Measurements from ENCODE around the gene DDX3X.
A peak's percentile ranks its signal among the peaks of the same experiment; 100 is the strongest.
"Not testable (repeated sequence)": the region's sequence is repeated elsewhere in the genome, so short reads cannot be mapped to it uniquely, and the experiment has no call there.

The DDX3X gene

DNA sequence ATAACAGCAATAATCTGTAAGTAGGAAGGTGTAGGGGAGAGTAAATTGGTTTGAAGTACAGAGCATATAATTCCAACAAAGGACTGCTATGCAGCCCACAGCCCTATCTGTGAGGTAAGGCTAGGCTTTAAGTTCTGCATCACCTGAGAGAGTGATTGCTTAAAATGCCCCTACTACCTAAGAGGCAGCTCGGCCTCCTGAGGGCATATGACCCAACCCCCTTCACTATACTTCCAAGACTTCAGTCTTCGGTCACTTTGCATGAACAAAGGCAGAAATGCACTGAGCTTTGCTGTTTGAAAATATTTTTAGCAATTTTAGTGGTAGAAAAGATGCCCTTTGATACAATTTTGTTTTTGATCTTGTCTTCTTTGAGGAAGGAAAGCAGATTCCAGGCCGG is 4.9 kb upstream of the DDX3X start:
- no peak for DNase-seq (ENCODE audit: low spot score)

DNA sequence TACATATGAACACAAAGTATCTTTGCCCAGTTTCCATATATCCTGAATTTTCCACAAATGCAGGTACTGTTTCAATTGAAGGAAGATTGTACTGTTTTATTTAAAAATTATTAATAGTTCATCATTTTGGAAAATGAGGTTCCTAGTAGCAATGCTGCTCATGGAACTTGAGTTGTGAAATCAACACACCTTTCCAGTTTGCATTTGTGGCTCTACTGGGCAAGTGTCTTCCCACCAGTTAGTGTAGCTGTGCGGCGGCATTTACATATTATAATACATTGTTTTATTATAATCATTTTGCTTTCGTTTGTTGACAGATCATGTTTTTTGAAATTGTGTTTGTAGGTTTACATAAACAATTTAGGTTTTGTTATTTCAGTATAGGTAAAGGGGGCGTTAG is 2.0 kb upstream of the DDX3X start:
- no peak for DNase-seq (ENCODE audit: low spot score)

DNA sequence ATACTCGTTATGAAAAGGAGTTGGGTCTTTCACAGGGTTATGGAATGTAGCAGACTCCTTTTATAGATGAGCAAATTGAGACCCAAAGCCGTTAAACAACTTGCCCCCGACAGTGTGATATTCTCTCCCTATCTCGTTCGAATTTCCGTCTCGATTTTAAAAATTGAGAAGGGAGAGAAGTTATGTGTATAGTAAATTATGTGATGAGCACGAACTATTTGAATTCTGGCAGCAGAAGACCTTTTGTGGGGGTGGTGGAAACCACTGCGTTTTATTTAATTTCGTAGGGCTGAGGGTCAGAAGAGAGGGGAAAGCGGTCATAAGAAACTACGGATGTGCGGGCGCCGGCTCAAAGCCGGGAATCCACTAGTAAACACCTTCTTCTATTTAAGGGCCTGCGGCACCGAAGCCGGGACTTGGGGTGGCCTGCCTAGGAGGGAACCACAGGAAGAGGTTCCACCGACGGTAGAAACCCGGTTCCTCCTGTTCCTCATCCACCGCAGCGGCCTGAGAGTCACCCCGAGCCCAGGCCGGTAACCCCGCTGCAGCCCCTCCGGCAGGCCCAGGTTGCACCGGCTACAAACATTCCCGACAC is 1.5 kb upstream of the DDX3X start:
- no peak for DNase-seq (ENCODE audit: low spot score)

DNA sequence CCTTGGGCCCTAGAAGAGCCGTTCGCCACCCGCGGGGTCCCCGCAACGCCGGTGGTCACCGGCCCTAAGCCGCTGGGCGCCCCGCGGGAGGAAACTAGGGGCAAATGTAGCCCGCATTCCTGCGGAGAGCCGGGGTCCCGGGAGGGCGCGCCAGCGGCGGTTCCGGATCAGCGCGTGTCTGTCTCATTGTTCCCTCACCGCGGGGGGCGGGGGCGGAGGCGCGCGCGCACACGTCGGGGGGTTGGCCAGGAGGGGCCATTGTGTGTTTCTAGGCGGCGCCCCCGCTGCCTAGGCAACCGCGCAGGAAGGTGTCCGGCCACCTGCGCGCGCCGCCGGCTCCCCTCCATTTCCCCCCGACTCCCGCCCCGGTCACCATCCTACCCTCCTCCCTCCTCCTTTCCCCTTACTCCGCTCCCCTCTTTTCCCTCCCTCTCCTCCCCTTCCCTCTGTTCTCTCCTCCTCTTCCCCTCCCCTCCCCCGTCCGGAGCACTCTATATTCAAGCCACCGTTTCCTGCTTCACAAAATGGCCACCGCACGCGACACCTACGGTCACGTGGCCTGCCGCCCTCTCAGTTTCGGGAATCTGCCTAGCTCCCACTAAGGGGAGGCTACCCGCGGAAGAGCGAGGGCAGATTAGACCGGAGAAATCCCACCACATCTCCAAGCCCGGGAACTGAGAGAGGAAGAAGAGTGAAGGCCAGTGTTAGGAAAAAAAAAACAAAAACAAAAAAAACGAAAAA is 789 bp upstream of the DDX3X start:
- peak; percentile 94 for DNase-seq (ENCODE audit: low spot score)

DNA sequence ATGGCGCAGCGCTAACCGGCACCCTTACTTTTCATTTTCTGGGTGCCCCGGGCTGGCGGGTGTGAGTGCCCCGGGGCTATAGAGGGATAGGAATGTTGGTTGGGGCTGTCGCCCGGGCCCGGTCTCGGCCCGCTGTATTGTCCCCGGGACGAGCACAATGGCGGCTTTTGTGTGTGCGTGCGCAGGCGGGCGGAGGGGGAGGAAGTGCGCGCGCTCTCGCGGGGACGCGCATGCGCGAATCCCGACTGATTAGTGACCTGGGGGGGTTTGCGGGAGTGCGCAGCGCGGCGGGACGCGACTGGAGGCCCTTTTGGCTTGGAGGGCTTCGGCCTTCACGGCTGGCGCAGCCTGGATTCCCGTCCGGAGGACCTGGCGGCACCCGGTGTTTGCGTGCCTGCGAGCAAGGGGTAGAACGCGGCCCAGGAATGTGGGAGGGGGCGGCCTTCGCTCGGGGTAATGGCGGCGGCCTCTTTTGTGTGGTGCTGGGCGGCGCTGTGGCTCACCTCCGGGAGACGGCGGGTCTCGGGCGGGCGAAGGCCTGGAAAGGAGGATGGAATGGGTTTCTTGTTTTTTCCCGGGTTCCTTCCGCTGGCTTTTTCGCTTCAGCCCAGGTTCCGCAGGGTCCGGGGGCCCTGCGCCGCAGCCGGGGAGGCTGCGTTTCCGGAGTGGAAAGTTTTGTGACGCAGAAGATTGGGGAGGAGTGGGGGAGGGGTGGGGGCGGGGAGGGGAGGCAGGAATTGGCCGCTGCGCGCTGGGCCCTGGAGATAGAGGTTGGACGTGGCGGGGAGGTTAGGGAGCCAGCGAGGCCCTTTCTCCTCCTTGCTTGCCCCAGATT is 618 bp downstream of the DDX3X start:
- peak; percentile 92 for DNase-seq (ENCODE audit: low spot score)

DNA sequence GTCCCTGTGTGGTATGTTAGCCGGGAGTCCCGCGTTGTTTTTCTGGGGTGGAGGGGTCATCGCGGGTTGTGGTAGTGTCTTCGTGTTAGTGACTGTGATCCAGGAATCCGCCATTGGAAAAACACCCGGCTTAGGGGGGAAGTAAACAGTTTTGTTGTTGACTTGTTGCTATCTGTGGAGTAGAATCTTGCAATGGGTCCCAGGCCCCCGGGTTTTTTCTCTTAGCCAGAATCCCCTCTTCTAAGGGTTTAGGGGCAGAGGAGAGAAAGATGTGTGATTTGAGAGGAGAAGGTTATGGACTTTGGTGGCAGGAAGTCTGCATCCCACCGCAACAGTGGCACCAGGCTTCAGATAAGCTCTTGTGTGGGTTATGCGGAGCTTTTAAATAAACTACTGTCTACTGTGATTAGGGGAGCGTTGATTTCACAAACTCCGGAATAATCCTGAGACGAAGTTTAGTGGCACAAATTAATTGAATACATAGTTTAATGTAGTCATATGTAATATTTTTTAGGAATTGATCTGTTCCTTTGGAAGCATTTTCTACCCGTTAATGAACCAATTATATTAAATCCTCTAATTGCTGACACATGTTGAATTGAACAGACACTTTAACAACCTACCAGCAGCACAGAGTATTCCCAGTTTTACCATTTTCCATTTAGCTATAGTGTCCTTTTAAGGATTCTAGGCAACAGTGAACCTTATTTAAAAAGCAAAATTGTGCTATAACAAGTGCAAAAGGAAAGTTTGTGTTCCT is 1.4 kb downstream of the DDX3X start:
- DNase-seq (ENCODE audit: low spot score), result no peak

DNA sequence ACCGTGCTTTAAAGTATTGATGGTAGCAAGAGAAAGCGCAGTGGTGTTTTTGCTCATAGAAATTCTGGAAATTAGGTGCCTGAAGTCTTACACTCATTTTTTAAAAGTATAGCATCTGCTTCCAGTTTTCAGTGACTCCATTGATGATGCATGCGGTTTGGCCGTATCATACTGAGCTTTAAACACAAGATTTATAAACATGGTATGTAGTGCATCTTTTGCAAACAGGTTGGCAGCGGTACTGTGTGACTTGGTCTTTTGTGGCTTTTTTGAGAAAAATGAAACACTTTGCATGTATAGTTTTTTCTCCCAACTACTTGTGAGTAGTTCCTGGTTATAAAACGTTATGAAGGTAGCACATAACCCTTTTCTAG is 2.0 kb downstream of the DDX3X start:
- DNase-seq (ENCODE audit: low spot score), result no peak

DNA sequence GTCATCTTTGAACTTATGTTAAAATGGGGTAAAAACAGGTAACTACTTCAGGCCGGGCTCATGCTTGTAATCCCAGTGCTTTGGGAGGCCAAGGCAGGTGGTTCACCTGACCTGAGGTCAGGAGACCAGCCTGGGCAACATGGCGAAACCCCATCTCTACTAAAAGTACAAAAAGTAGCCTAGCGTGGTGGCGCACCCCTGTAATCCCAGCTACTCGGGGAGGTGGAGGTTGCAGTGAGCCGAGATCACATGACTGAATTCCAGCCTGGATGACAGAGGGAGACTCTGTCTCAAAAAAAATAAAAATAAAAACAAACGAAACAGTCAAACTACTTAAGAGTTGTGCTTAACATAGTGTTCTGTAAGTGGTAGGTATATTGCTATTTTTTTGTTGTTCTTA is 2.5 kb downstream of the DDX3X start:
- DNase-seq (ENCODE audit: low spot score), result no peak

DNA sequence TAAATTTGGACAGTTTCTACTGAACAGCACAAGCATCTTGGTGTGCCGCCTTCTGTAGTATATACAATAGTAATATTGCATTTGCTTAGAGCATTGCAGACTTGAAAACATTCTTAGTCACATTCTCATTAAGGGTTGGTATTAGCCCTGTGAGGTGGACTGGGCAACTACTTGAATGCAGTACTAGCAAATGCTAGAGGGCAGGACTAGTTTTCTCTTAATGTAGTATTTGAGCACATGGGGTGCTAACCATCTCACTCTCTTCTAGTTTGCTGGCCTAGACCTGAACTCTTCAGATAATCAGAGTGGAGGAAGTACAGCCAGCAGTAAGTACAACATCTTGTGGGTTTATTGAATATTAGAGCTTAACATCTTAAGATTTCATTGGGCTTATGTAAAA is 3.2 kb downstream of the DDX3X start:
- DNase-seq (ENCODE audit: low spot score), result no peak

DNA sequence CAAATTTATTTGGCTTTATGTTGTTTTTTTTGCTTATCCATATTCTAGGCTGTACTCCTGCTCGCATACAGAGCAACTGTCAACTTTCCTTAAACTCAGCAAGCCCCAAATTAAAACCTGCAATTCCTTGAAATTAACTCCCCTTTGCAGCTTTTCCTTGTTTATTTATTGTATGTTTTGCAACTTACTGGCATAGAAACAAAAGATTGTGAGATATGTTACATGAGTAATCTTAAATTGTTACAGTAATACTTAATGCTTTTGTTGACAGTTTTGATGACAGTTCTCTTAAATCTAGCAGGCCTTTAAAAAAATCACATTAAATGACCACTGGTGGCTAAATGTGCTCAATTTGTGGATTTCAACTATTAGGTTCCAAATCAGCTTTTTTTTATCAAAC is 4.5 kb downstream of the DDX3X start:
- no peak for DNase-seq (ENCODE audit: low spot score)

DNA sequence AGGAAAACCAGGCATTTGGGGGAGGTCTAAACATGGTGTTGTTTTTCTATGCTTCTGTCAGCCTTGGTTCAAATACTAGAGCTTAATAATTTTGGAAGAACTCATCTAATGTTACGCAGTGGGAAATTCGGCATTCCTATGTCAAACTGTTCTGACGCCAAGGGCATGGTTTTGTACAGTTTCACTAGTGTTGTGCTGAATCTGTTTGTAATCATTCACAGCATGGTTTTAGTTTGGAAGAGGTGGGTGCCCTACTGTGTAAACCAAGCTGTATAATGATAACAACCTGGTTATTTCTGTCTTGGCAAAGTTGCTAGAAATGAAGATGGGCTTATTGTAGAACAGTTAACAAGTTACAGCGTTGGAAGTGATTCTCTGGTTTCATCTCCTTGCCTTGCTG is 5.2 kb downstream of the DDX3X start:
- no peak for DNase-seq (ENCODE audit: low spot score)

DNA sequence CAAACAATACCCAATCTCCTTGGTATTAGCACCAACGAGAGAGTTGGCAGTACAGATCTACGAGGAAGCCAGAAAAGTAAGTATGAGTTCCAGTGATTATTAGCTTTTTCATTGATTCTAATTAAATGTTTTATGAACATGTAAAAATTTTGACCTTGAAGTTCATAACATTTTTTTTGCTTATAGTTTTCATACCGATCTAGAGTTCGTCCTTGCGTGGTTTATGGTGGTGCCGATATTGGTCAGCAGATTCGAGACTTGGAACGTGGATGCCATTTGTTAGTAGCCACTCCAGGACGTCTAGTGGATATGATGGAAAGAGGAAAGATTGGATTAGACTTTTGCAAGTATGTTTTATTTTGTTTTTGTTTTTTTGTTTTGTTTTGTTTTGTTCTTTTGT is 10.1 kb downstream of the DDX3X start:
- no peak for DNase-seq (ENCODE audit: low spot score)

DNA sequence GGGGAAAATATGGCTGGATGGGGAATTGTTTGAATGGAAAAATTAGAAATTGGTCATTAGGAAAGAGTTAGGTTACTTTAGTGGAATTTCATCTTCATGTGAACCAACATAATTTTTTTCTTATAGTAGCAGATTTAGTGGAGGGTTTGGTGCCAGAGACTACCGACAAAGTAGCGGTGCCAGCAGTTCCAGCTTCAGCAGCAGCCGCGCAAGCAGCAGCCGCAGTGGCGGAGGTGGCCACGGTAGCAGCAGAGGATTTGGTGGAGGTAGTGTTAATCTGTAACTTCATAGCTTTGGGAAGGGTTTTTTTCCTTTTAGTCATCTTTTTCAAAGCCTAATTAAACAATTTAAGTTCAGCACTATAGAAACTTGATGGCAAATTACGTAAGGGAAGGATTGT is 13.2 kb downstream of the DDX3X start:
- DNase-seq (ENCODE audit: low spot score), result no peak

DNA sequence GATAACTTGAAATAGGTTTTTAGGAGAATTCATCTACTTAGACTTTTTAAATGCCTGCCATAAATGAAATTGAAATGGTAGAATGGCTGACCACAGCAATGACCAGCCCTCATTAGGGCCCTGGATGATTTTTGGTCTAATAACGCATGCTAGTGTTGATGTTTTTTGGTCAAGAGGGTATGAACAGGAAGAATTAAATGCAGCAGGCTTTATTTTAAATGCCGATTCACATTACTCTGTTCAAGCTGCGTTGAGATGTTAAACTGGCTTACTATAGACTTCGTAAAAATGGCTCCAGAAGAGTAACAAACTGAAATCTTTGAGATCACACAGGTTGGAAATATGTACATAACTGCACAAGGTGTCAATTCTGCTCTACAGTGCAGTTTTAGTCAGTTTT is 14.6 kb downstream of the DDX3X start:
- no peak for DNase-seq (ENCODE audit: low spot score)

DNA sequence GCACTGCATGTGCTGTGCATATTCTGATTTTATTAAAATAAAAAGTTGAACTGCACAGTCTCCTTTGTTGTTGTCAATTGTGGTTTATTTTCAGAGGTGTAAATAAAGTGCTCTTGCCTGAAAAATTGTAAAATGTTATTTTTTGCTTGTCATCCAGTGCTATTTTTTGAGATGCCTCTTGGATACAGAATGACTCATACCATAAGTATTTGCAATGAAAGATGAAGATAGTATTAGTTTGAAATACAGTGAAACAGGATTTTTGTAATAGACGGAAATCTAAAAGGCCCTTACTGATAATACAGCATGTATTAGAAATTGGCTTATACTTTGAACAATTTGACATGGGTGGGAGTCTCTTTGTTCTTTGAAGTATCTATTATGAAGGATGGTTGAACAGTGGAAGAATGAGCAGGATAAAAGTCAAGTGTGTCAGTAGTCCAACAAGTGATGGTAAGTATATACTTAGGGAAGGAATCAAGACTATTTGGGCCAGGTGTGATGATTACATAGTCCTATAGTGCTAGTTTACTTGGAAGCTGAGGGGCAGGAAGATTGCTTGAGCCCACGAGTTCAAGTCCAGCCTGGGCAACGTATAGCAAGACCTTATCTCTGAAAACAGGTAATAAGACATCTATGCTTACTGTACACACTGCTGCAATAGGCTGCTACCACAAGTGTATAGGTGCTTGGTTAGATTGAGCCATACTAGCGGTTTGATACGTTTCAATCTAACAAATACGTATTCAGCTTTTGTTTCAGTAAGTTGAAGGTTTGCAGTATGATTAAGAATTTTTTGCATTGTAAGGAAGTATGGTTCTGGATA is 16.4 kb downstream of the DDX3X start:
- DNase-seq (ENCODE audit: low spot score), result no peak

DNA sequence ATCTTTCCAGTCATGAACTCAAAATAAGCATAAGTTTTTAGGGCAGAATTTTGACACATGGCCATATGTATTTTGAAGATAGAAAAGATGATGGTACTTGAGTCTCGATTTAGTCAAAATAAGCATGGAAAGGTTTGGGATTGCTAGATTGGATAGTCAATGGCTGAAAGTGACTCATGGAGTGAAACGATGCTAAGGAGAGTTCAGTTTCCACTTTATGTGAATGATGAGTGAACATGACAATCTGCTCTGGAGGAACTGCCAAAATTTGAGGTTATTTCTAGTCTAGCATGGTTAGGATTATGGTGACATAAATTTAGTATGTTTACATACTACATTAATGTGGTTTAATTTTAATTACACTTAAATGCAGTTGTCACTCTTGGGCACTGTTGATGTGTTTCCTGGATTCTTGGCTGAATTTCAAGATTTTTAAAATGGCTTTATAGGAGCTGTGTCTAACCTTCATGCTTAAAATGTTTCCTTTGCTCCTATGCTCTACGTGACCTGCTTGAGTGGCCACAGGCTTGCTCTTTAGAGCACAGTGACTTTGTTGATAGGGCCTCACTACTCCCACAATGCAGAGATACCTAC is 17.1 kb downstream of the DDX3X start:
- DNase-seq (ENCODE audit: low spot score), result no peak

DNA sequence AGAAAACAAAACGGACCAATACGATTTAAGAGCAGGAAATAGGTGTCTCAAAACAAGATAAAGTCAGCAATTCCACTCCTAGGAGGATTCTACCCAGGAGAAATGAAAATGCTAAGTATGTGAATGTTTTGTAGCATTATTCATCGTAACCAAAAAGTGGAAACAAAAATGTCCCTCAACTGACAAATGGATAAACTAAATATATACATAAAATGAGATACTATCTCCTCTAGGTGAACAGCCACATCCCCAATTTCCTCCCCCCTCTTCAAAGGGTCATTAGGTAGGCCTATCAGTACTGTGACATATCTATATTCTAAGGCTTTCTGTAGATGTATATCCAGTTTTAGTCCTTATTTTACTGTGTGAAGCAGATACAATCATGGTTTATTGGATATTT is 18.0 kb downstream of the DDX3X start:
- no peak for DNase-seq (ENCODE audit: low spot score)

DNA sequence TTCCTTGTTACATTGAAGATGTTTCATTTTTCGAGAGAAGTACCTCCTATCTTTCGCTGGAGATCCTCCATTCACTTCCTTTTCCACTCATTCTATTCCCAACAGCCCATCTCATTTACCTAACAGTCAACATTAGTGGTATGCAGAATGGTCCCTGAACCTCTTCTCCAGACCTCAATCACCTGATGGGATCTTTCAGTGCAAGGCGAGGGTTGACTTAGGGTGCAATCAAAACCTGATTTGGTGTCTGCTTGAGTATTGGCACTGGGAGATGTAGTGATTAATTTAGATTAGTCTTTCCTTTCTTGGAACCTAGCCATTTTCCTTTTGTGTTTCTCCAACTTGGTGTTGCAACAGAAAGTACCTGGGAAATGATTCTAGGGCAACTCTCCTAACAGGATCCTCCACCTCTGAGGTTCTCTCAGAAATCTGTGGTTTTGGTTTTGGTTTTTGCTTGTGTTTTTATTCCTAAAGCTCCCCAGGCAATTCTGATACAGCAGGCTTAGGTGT is 18.4 kb downstream of the DDX3X start:
- no peak for DNase-seq (ENCODE audit: low spot score)

DNA sequence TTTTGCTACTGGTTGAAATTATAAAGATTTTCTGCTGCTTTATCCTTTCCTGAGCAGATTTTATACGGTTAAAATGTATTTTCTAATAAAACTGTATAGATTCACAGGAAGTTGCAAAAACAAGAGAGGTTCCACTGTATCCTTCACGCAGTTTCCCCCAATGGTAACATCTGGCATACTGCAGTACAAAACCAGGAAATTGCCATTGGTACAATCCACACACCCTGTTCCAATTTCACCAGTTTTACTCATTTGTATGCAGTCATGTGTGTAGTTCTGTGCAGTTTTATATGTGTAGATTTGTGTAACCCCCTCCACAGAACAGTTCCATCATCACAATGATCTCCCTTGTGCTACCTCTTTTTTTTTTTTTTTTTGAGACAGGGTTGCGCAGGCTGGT is 20.0 kb downstream of the DDX3X start:
- no peak for DNase-seq (ENCODE audit: low spot score)

DNA sequence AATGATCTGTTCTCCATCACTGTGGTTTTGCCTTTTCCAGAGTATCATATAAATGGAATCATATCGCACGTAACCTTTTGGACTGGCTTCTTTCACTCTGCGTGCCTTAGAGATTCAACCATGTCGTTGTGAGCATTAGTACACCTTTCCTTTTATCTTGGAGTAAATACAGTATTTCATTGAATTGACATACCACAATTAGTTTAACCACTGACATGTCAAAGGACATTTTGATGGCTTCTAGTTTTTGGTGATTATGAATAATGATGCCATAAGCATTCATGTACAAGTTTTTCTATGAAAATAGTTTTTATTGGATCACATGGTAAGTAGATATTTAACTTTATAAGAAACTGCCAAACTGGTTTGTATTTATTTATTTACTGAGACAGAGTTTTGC is 35.2 kb downstream of the DDX3X start:
- no peak for DNase-seq (ENCODE audit: low spot score)

DNA sequence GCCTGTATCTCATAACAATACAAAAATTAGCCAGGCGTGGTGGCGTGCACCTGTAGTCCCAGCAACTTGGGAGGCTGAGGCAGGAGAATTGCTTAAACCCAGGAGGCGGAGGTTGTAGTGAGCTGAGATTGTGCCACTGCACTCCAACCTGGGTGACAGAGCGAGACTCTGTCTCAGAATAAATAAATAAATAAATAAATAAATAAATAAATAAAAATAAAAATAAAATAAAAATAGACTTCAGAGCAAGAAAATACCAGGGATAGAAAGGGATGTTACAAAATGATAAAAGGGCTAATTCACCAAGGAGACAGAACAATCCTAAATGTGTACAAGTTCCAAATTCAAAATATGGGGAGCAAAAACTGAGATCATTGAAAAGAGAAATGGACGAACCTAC is 37.6 kb downstream of the DDX3X start:
- DNase-seq (ENCODE audit: low spot score), result not testable (repeated sequence)

Data from ecto neural progenitor cell (in vitro differentiated cells).